GM18502 (cell line): ENCODE results near the gene TTLL4.

Source experiments
- ATAC-seq: cut with Tn5 transposase; IDR thresholded peaks from one replicate; pipeline ENCODE4 v1.9.1; 2021; ENCODE audit warnings: mild to moderate bottlenecking; ENCODE audit not compliant: unreplicated experiment, poor library complexity

TTLL4 gene

GRCh38 chr2:218781691-218782527 lies 71.3 kb downstream of the TTLL4 start, which contains the start of gene CYP27A1:
CYP27A1 (plus strand) TSS chr2:218782147; CDS start chr2:218782183, 36 bp downstream.
- no peak for ATAC-seq

GRCh38 chr2:218782528-218782844 lies 71.9 kb downstream of the TTLL4 start:
- no peak for ATAC-seq

GRCh38 chr2:218783688-218784087 lies 73.1 kb downstream of the TTLL4 start:
- no peak for ATAC-seq

GRCh38 chr2:218785103-218785502 lies 74.5 kb downstream of the TTLL4 start:
- no peak for ATAC-seq

- no peak for ATAC-seq
These were observed 75.5 kb downstream of the TTLL4 start for GRCh38 chr2:218786133-218786532.

- ATAC-seq, result no peak
These were observed 78.1 kb downstream of the TTLL4 start for GRCh38 chr2:218788529-218789255.

- ATAC-seq, result no peak
These were observed 81.8 kb downstream of the TTLL4 start for GRCh38 chr2:218792433-218792832.

GRCh38 chr2:218796691-218797090 lies 86.1 kb downstream of the TTLL4 start:
- ATAC-seq, result no peak

- no peak for ATAC-seq
These were observed 88.3 kb downstream of the TTLL4 start for GRCh38 chr2:218798767-218799504.

- no peak for ATAC-seq
These were observed 89.4 kb downstream of the TTLL4 start for GRCh38 chr2:218799990-218800389.

GRCh38 chr2:218802386-218802994 lies 91.9 kb downstream of the TTLL4 start:
- ATAC-seq, result no peak

GRCh38 chr2:218804817-218805216 lies 94.2 kb downstream of the TTLL4 start:
- ATAC-seq, result no peak
